Measurements from ENCODE around the gene PRRX2.

The PRRX2 gene

DNA sequence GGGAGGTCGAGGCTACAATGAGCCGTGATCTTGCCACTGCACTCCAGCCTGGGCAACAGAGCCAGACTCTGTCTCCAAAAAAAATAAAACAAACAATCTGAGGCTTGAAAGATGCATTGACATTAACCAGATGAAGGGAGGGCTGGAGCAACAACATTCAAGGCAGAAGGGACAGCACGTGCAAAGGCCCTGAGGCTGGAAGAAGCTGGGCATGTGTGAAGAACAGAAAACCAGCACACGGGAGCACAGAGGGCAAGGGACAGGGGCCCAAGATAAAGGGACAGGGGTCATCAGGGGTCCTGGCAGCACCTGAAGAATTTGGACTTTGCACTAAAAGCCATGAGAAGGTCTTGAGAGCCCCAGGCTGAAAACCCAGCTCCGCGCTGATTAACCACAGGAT lies 84.1 kb downstream of the PRRX2 start (continued):
- TF ChIP-seq ARNTL (CRISPR knock-in tag; IDR thresholded peaks at IDR 0.05; ENCODE audit: borderline replicate concordance, low read depth) (no peak), TCF4 (CRISPR knock-in tag; IDR thresholded peaks at IDR 0.05; ENCODE audit: borderline replicate concordance) (no peak)

DNA sequence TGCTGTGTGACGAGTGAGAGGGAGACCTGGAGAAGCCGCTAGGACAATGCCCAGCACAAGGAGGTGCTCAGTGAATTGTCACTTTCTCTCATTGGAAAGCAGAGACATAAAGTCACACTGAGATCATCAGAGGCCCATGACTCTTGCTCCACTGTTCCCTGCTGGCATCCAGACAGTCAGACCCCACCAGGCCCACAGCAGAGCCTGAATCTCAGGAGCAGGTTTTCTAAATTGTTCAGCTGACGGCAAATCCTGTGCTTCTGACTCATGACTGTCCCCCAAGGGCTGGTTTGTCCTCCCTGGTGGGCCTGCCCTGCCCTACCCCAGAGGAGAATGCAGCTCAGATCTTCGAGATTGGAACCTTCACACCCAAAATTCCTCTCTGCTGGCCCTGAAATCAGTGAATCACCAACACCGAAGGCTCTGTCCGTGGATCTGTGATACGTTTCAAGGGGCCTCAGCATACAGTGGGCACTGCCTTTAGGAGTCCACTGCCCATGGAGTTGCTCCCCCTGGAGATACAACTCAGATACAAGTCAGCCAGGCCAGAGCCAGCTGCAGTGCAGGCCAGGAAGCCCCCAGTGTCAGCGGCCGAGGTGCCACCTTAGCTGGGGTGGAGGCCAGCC lies 84.7 kb downstream of the PRRX2 start:
- ATAC-seq: no peak
- TF ChIP-seq ESRRG (CRISPR knock-in tag; IDR thresholded peaks at IDR 0.05) (no peak), CREB5 (CRISPR knock-in tag; IDR thresholded peaks at IDR 0.05; ENCODE audit: low read depth) (no peak), TOX (CRISPR knock-in tag; IDR thresholded peaks at IDR 0.05; ENCODE audit: borderline replicate concordance) (no peak), ZC3H10 (CRISPR knock-in tag; IDR thresholded peaks at IDR 0.05) (no peak), SNAI2 (CRISPR knock-in tag; IDR thresholded peaks at IDR 0.05) (no peak), BACH2 (CRISPR knock-in tag; IDR thresholded peaks at IDR 0.05; ENCODE audit: borderline replicate concordance) (no peak)

- ATAC-seq: peak; percentile 36
- TF ChIP-seq CREB5 (CRISPR knock-in tag; IDR thresholded peaks at IDR 0.05; ENCODE audit: low read depth) (no peak), BACH2 (CRISPR knock-in tag; IDR thresholded peaks at IDR 0.05; ENCODE audit: borderline replicate concordance) (no peak), GLIS3 (CRISPR knock-in tag; IDR thresholded peaks at IDR 0.05) (no peak), CSDC2 (CRISPR knock-in tag; IDR thresholded peaks at IDR 0.05) (no peak), TOX (CRISPR knock-in tag; IDR thresholded peaks at IDR 0.05; ENCODE audit: borderline replicate concordance) (no peak), ZFP30 (CRISPR knock-in tag; IDR thresholded peaks at IDR 0.05) (no peak), ZNF70 (CRISPR knock-in tag; IDR thresholded peaks at IDR 0.05) (no peak), TSHZ2 (CRISPR knock-in tag; IDR thresholded peaks at IDR 0.05) (no peak)
Measured at GRCh38 chr9:129751841-129752801, 86.7 kb downstream of the PRRX2 start.

GRCh38 chr9:129752900-129753729 lies 87.7 kb downstream of the PRRX2 start, which contains the start of gene PTGES:
Gene PTGES, minus strand, starts transcription at chr9:129753042. Its CDS starts 30 bp downstream, at chr9:129753012.
- no peak for TF ChIP-seq ZC3H10 (CRISPR knock-in tag; IDR thresholded peaks at IDR 0.05)
- TF ChIP-seq ZFP30 (CRISPR knock-in tag; IDR thresholded peaks at IDR 0.05): no peak
- TF ChIP-seq, protein P1, sequence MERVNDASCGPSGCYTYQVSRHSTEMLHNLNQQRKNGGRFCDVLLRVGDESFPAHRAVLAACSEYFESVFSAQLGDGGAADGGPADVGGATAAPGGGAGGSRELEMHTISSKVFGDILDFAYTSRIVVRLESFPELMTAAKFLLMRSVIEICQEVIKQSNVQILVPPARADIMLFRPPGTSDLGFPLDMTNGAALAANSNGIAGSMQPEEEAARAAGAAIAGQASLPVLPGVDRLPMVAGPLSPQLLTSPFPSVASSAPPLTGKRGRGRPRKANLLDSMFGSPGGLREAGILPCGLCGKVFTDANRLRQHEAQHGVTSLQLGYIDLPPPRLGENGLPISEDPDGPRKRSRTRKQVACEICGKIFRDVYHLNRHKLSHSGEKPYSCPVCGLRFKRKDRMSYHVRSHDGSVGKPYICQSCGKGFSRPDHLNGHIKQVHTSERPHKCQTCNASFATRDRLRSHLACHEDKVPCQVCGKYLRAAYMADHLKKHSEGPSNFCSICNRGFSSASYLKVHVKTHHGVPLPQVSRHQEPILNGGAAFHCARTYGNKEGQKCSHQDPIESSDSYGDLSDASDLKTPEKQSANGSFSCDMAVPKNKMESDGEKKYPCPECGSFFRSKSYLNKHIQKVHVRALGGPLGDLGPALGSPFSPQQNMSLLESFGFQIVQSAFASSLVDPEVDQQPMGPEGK (CRISPR knock-in tag; IDR thresholded peaks at IDR 0.05; ENCODE audit: borderline replicate concordance): no peak
- no peak for TF ChIP-seq ZNF70 (CRISPR knock-in tag; IDR thresholded peaks at IDR 0.05)
- TF ChIP-seq, protein P2, sequence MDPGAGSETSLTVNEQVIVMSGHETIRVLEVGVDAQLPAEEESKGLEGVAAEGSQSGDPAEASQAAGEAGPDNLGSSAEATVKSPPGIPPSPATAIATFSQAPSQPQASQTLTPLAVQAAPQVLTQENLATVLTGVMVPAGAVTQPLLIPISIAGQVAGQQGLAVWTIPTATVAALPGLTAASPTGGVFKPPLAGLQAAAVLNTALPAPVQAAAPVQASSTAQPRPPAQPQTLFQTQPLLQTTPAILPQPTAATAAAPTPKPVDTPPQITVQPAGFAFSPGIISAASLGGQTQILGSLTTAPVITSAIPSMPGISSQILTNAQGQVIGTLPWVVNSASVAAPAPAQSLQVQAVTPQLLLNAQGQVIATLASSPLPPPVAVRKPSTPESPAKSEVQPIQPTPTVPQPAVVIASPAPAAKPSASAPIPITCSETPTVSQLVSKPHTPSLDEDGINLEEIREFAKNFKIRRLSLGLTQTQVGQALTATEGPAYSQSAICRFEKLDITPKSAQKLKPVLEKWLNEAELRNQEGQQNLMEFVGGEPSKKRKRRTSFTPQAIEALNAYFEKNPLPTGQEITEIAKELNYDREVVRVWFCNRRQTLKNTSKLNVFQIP (CRISPR knock-in tag; IDR thresholded peaks at IDR 0.05; ENCODE audit: borderline replicate concordance, low read depth): no peak
- TF ChIP-seq RARB (CRISPR knock-in tag; IDR thresholded peaks at IDR 0.05): no peak
- TF ChIP-seq TSHZ2 (CRISPR knock-in tag; IDR thresholded peaks at IDR 0.05): no peak
- no peak for TF ChIP-seq ISL1 (CRISPR knock-in tag; IDR thresholded peaks at IDR 0.05)
- no peak for TF ChIP-seq BACH2 (CRISPR knock-in tag; IDR thresholded peaks at IDR 0.05; ENCODE audit: borderline replicate concordance)
- no peak for TF ChIP-seq GLIS3 (CRISPR knock-in tag; IDR thresholded peaks at IDR 0.05)
- no peak for TF ChIP-seq TOX (CRISPR knock-in tag; IDR thresholded peaks at IDR 0.05; ENCODE audit: borderline replicate concordance)
- TF ChIP-seq ZNF8 (CRISPR knock-in tag; IDR thresholded peaks at IDR 0.05): no peak
- no peak for TF ChIP-seq ZFP3 (CRISPR knock-in tag; IDR thresholded peaks at IDR 0.05)
- TF ChIP-seq SNAI2 (CRISPR knock-in tag; IDR thresholded peaks at IDR 0.05): no peak
- ATAC-seq: peak; percentile 100
